IPS DF 19.7 (cell line): ENCODE measurements around the gene MPV17.
"Not testable (repeated sequence)": the region's sequence is repeated elsewhere in the genome, so short reads cannot be mapped to it uniquely, and the experiment has no call there.

Source experiments
- DNase-seq: peaks from one replicate; pipeline ENCODE4 v3.0.0-alpha.2; 2013; ENCODE audit warnings: low read depth, low spot score

Gene MPV17

DNA sequence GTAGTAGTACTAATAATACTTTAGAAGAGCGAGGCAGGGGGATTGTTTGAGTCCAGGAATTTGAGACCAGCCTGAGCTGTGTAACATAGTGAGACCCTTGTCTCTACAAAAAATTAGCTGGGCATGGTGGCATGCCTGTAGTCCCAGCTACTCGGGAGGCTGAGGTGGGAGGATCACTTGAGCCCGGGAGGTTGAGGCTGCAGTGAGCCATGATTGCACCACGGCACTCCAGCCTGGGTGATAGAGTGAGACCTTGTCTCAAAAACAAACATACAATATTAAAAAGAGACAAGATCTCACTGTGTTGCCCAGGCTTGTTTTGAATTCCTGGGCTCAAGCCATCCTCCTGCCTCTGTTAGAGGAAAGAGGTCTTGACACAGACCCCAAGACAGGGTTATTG, 22.3 kb downstream of the MPV17 start:
- not testable (repeated sequence) for DNase-seq

DNA sequence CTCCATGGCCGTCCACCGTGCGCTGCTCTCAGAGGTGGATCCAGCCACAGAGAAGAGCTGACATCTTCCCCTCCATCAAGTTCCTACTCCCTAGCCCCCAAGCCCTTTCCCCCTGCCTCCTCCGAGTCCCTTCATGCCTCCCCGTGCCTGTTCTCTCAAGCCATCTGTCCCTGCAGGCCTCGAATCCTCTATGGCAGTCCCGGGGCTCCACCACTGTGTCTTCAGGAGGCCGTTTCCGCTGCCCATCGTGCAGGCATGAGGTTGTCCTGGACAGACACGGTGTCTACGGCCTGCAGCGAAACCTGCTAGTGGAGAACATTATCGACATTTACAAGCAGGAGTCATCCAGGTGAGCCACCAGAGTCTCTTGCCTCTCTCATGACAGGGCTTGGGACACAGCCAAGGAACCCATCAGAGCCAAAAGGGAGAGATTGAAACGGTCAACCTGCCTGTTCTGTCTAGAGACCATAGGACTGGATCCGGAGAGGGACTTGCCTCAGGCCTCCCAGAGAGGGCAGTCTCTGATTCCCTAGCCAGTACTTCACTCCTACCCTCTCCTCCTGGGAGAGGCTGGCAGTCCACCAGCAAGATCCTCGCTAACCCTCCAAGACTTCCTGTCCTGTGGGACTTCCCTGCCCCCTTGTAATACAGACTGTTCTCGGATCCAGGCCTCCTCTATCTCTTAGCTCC, 24.4 kb downstream of the MPV17 start:
- DNase-seq = no peak

DNA sequence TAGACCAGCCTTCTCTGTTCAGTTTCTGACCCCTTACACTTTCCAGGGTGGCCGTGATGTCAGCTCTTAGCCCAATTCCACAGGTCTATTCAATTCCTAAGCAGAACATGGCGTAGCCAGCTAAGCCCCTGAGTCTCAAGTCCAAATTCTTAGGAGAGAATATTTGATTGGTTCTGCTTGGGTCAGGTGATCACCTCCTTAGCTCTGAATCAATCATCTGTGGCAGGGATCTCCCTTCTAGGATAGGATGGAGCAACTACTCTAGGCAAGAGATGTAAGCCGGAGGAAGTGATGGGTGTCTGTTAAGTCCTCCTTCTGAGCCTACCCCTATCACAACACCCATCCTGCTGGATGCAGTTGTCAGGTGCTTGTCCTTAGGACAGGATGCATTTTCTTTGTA, 25.7 kb downstream of the MPV17 start:
- DNase-seq = no peak

DNA sequence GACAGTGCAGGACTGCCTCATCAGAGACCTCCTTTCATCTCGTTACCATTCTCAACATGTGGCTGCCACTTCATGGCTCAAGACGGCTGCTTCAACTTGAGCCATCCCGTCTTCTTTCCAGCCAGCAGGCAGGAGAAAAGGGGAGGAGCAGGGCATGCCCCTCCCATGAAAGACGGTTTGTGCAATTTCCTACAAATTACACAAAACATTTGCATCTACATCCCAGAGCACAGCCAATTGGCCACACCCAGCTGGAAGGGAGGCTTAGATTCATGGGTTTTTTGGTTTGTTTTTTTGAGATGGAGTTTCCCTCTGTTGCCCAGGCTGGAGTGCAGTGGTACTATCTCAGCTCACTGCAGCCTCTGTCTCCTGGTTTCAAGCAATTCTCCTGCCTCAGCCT, 26.4 kb downstream of the MPV17 start:
- DNase-seq = no peak

DNA sequence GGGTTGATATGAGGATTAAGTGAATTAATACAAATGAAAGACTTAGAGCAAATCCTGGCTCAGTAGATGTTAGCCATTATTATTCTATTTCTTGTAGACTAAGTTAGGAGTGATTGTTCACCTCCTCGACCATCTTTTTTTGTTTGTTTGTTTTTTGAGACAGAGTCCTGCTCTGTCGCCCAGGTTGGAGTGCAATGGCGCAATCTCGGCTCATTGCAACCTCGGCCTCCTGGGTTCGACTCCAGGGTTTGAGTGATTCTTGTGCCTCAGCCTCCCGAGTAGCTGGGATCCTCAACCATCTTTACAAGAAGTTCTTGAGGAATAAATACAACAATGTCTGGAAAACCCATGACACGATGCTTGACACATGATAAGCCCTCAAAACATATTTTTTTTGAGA, 28.0 kb downstream of the MPV17 start:
- no peak for DNase-seq

DNA sequence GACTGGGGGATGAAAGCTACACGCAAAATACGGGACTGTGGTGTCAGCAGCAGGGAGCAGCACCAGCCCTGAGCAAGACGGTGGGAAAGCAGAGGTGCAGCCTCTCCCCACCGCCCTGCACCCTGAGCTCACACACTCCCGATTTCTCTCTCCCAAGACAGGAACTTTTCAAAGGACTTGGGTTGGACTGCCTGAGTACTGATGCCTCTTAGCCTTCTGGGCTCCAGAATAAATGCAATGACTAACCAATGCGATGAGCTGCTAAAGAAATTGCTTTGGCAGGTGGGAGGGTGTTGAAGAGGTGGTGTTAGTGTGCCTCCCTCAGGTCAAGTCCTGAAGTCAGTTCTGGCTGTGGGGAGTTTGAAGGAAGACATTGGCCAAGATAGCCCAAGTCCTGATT, 31.0 kb downstream of the MPV17 start:
- peak; percentile 57 for DNase-seq

DNA sequence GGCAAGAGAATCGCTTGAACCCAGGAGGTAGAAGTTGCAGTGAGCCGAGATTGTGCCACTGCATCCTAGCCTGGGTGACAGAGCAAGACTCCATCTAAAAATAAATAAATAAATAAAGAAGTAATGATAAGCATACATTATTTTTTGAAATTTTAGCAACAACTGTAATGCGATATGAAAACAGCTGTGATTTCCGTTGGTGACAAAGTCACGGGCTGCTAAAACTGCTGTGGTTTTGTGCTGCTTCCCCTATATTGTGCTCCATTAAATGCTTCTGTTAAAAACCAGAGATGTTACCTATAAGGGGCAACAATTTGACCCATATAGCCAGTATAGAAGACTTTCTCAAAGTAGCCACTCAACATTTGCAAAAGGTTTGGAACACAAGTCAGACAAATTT, 32.3 kb downstream of the MPV17 start:
- no peak for DNase-seq

DNA sequence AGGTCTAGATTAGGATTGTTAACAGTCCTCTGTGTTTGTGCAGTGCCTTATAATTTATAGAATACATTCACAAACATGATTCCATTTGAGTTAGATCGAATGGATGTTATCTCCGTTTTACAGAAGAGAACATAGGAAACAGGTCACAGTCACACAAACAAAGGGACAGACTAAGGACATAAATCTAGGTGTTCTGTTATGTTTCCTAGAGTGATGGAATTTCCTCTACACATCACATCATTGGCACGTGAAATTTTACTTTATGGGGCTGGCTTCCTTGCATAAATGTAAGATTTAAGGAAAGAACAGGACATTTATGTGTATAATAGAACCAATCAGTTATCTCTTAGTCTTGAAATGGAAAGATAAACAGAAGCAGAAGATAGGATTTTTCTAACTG, 34.3 kb downstream of the MPV17 start:
- DNase-seq = no peak

DNA sequence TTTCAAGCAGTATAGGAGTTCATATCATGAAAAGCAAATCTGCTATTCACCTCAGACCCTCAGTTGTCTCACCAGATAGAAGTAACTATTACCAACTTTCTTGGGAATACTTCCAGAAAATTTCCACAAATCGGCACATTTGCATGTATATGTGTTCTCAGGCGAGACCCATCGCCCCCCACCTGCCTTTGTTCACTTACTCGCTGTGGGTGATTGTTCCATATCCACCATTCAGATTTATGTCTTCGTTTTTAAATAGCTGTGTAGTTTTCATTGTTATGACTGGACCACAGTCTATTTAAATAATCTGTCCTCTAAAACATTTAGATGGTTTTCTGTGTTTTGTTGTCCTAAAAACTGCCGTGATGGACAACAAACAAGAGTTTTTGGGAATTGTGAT, 37.4 kb downstream of the MPV17 start:
- no peak for DNase-seq

DNA sequence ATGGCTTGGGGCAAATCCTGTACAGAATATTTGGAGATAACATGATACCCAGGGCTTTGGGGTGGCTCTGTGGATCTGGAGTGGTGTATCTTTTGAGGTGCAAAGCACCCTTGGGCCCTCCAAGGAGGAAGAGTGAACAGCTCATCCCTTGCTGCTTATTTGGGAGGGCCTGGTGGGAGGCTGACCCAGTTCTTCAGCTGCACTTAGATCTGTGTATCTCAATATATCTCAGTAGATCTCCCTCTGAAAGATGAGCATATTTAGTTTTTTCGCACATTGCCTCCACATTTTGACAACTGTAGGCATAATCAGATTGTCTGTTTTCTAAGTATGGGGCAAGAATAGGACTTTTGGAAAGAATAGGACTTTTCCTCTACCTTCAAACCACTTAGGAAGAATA, 37.9 kb downstream of the MPV17 start:
- no peak for DNase-seq

DNA sequence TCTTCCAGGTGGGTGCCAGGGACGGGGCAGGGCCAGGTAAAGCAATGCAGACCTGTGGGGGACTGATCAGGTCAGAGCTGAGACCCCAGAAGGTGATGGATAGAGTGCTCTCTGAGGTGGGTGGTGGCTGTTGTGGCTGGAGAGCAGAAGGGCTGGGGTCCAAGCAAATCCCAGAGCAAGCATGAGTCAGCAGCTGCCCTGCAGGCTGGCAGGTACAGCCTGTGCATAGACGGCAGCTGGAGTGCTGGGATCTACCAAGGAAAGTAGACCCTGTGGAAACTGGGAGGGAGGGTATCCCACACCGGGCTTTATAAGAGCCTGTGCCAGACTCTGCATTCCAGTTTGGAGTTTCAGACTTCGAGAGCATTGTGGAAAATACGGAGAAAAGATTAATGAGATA, 40.0 kb downstream of the MPV17 start:
- no peak for DNase-seq

DNA sequence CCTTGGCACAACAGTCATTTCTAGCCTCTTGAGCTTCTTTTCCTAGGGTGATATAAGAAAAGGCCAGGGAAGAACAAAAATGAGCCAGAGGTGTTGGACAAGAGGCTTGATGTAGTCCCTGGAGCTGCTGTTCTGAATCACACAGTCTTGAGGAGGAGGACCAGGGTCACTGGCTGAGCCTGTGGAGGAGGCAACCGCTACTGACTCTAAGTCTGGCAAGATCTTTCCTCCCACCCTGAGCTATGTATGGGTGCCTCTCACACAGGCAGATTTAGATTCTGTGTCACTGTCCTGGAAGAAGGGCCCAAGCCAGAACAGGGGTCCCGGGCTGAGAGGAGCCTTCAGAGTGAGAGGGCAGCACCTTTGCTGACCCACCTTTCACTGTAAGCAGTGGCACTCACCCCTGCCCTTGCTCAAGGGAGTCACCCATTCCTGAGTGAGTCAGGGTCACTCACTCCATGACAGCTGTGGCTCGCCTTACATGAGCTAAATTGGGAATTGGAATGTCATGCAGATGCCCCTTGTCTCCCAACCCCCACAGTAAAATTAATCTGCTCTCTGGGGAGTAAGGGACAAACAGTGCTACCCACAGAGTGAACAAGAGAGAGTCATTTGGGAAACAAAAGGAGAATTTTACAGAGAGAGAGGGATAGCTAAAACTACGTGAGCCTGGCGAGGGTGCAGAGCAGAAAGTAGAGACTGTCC, 40.9 kb downstream of the MPV17 start, which contains the start of gene TRIM54:
Gene TRIM54 (plus strand): TSS at position 575 of the 705 bp plus-strand sequence. CDS start 303 bp downstream, outside the sequence.
- DNase-seq = no peak

DNA sequence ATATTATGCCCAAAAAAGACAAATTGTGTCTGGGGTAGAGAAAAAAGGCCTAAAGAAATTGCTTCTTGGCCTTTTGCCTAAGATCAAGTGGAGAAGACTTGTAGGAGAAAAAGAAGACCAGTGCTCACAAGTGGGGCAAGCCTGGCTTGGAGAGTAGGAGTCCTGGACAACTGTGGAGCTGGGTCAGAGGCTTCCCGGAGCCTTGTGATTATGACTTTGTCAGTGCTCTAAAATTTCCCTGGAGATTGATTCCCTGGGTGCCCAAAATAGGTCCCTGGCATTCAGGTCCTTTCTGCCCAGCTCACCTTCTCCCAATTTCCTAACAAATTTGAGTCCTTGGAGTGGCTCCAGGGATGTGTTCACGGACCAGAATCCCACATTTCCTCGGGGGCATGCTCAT, 41.5 kb downstream of the MPV17 start:
- no peak for DNase-seq

DNA sequence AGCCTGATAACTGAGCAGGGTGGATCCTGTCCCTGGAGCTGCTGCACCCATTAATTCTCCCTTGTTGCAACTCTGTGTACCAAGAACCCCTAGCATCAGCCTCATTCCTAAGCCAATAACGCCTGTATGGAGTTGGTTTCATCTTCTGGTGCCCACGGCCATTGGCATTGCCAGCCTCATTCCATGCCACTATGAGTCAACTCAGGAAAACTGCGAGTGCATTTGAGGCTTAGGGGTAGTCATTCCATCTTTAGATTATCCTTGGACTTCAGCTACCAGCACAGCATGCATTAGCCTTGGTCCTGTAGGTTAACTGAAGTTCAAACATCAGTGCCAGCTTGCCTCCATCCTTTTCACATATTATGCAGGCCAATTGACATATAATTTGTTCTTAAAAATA, 42.1 kb downstream of the MPV17 start:
- no peak for DNase-seq

DNA sequence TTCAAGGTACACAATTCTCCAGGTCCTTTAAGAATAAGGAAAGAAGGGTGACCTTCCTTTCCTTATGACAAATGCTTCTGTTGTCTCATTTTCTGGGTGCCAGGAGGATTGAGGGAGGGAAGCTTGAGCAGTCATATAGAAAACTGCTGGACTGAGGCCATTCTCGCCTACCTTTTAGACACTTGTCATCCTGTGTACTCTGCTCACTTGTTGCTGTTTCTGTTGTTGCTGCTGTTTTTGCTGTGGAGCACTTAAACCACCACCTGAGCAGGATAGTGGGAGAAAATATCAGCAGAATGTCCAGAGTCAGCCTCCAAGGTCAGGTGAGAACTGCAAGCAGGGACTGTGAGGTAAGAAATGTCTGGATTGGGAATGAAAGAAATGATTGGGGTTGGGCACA, 44.9 kb downstream of the MPV17 start:
- DNase-seq = no peak

DNA sequence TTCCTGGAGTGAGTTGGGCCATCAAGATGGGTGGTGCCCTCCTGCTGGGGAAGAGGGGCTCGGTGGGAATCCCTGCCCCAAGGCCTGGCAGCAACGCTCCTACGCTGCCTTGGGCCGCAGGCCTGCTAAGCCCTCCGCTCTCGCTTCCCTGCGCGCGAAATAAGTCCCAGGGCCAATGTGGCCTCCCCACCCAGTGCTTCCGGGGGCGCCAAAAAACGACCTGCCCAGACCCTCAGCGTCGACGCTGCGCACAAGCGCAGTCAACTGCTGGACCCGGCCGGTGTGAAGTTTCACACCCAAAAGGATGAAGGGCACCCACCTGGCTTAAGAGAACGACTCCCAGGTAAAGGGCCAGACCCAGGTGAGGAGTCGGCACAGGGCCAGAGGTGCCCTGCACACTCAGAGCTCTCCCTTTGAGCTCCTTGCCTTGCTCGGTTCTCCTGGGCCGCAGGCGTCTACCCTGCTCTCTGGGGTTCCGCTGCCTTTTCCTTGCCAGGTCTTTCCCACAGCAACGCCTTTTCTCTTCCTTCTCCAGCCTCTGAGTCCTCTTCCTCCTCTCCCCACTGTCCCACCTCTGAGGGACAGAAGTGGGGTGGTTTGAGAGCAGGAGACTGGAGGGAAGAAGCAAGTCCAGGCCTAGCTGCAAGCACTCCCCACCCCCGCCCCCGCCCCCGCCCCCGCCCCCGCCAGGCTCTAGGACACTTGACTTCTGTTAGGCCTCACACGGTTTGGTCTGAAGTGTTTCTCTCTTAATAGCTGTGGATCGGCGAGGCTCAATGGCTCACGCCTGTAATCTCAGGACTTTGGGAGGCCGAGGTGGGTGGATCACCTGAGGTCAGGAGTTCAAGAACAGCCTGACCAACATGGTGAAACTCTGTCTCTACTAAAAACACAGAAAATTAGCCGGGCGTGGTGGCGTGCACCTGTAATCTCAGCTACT, 47.4 kb downstream of the MPV17 start, which contains the start of gene DNAJC5G:
Gene DNAJC5G (plus strand): TSS at position 223 of the 940 bp plus-strand sequence. CDS start 1,296 bp downstream, outside the sequence.
- DNase-seq = no peak

DNA sequence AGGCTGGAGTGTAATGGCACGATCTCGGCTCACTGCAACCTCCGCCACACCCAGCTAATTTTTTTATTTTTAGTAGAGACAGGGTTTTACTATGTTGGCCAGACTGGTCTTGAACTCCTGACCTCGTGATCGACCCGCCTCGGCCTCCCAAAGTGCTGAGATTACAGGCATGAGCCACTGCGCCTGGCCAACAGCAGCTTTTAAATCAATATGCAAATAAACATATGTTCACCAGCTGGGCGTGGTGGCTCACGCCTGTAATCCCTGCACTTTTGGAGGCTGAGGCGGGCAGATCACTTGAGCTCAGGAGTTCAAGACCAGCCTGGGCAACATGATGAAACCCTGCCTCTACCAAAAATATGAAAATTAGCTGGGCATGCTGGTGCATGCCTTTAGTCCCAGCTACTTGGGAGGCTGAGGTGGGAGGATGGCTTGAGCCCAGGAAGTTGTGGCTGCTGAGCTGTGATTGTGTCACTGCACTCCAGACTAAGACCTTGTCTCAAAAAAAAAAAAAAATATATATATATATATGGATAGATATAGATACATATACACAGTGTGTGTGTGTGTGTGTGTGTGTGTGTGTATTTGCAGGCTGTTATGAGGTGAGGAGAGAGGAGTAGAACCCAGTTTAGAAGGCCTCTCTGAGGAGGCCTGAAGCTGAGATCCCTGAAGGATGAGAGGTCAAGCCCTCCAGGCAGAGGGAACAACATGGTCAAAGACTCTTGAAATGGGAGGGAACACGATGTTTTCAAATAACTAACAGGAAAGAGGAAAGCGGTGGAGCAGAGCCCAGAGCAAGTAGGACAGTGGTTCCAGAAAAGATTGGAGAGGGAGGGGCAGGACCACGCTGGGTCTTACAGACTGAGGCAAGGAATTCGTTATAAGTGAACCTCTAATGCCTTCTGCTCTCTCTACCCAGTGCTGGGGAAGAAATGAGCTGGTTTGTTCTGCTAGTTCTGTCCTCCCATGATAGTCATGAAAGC, 50.1 kb downstream of the MPV17 start:
- not testable (repeated sequence) for DNase-seq

DNA sequence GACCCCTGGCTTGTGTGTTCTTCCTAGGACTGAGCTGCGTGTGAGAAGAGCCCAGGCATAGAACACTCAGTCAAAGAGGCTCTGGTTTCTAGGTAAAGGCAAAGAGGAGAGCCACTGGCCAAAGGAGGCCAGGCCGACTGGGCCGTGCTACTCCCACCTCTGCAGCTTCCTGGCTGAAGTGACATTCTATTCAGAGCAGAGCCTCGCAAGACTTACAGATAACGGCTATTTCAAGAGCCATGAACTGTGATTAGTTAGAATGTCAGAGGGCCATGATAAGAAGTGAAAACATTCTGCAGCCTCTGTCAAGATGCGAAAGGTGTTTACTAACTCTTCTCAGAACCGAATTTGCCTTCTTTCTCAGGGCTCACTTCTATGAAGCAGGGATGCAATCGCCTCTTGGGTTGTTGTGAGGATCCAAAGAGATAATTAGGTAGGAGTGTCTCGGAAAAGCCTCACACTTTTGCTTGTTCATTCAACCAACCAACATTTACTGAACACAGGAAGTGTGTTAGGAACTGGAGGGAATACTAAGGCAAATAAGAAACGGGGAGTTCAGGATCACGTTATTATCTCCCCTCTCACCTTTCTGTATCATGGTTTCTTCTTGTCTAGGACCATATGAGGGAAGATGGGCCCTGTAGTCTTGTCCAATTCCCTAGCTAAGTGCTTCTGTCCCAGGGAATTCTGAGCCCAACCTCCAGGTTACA, 51.1 kb downstream of the MPV17 start:
- DNase-seq = no peak

DNA sequence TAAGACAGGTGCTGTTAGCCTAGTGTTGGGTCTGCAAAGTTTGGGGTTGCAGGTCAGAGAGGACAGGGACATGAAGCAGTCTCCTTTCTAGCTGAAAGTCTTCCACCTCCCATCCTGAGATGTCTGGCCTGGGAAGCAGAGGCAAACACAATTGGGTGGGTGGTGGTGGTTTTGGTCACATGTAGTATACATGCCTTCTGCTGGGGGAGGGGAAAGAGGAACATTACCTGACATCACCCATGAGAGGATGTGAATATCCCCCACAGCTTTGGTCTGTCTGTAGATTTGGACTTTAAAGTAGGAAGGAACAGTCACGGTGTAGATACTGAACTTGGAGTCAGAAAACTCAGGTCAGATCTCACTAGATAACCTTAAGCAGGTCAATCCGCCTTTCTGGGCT, 52.2 kb downstream of the MPV17 start:
- no peak for DNase-seq

DNA sequence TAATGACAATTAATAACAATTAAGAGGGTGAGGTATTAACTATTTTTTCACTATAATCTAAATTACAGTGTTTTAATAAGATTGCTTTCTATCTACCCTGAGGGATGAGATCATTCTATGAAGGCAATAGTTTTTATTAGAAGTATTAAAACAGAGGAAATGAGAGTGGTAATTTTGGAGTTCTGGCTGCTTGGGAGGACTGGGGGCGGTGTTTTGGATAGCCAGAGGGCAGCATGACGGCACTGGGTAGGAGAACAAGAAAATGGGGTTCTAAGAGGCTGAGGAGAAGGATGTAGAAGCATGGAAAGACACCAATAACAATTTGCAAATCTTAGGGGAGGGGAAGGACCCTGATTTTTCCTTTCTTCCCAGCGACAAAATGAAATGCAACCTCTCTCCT, 52.8 kb downstream of the MPV17 start:
- DNase-seq = no peak
